ENCODE results near the gene MALRD1.

DNA sequence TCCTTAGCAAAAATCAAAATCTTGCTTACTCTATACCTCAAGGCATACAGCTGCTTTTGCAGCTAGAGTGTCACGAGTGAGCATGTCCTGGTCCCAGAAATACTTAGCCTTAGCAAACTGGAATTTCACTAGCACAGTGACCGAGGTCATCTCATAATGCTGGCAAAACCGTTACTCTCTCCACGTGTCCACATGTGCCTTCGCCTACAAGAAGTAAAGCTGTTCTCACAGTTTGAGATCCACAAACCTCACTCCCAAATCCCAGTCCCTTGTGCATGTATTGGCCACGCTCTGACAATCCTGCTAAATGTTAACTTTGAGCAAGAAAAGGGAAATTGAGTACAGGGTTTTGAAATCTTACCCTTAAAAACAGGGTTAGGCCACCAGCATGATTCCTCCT is 656.6 kb downstream of the MALRD1 start:
- TF ChIP-seq, protein P1, sequence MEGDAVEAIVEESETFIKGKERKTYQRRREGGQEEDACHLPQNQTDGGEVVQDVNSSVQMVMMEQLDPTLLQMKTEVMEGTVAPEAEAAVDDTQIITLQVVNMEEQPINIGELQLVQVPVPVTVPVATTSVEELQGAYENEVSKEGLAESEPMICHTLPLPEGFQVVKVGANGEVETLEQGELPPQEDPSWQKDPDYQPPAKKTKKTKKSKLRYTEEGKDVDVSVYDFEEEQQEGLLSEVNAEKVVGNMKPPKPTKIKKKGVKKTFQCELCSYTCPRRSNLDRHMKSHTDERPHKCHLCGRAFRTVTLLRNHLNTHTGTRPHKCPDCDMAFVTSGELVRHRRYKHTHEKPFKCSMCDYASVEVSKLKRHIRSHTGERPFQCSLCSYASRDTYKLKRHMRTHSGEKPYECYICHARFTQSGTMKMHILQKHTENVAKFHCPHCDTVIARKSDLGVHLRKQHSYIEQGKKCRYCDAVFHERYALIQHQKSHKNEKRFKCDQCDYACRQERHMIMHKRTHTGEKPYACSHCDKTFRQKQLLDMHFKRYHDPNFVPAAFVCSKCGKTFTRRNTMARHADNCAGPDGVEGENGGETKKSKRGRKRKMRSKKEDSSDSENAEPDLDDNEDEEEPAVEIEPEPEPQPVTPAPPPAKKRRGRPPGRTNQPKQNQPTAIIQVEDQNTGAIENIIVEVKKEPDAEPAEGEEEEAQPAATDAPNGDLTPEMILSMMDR (IDR thresholded peaks at IDR 0.05; ENCODE audit: low read length): no peak
- no peak for TF ChIP-seq EZH2 (IDR thresholded peaks at IDR 0.05; ENCODE audit: borderline replicate concordance, low read length)

Data from OCI-LY1 (cell line).